SH-SY5Y (cell line): ENCODE measurements around the gene SDR42E2.

ENCODE experiments used
- GATA2 ChIP-seq: IDR thresholded peaks from 2 replicates; pipeline ENCODE4 v1.6.1; 2011; ENCODE audit warnings: mild to moderate bottlenecking, low read depth, low read length
- GATA3 ChIP-seq: IDR thresholded peaks from 2 replicates; pipeline ENCODE4 v1.6.1; 2011; ENCODE audit warnings: low read depth, mild to moderate bottlenecking, low read length, moderate library complexity

Gene SDR42E2

GRCh38 chr16:22183335-22183734 lies 21.0 kb downstream of the SDR42E2 start:
- no peak for TF ChIP-seq GATA2
- no peak for TF ChIP-seq GATA3

DNA sequence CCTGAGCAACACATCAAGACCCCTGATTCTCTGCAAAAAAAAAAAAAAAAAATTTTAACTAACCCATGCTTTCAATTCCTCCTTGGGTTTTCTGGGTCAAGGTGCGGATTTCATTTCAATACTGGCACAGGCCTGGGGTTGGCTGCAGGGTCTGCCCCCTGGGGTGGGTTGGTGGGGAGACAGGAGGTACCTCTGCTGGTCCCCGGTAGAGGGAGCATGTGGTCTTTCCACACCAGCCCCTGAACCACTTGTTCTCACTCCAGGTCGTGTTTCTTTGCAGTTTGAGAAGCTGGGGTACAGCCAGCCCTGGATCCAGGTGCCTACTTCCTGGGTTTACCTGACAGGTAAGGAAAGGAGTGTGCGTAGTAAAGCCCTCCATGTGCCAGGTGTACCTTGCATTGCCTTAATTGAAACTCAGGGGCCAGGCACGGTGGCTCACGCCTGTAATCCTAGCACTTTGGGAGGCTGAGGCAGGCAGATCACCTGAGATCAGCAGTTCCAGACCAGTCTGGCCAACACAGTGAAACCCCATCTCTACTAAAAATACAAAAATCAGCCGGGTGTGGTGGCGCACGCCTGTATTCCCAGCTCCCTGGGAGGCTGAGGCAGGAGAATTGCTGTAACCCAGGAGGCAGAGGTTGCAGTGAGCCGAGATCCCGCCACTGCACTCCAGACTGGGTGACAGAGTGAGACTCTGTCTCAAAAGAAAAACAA lies 21.8 kb downstream of the SDR42E2 start:
- TF ChIP-seq GATA2: no peak

DNA sequence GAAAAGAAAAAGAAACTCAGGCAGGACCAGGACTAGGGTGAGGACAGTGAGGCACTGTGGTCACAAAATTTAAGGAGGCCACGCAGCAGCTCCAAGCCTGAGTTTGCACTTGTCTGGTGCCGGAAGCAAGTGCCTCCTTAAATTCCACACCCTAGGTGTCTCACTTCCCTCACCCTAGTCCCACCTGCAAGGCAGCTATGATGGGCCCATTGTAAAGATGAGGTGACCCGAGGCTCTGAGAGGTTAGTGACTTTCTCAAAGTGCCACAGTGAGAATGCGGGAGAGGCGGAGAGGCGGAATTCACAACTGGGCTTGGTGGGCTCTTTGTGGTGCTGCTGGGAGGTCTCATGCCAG lies 22.3 kb downstream of the SDR42E2 start:
- TF ChIP-seq GATA2: no peak
- no peak for TF ChIP-seq GATA3

DNA sequence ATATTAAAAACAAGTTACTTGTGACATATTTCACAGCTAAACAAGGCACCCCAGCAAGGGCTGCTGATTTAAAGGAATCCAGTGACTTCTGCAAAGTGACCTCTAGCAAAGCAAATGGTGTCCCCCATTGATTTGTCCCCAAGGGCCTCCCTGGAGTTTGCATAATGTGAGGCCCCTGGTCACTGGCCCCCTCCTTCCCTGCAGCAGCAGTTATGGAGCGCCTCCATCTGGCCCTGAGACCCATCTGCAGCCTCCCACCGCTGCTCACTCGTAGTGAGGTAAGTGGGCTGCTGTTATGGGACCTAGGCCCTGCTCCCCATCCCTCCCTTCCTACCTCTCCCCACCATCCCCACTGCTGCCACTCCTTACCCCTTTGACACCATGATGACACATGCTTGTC lies 24.2 kb downstream of the SDR42E2 start:
- TF ChIP-seq GATA2: no peak
- TF ChIP-seq GATA3: no peak

- TF ChIP-seq GATA2 (no peak), GATA3 (no peak)
Measured at GRCh38 chr16:22188267-22188594, 25.9 kb downstream of the SDR42E2 start.

DNA sequence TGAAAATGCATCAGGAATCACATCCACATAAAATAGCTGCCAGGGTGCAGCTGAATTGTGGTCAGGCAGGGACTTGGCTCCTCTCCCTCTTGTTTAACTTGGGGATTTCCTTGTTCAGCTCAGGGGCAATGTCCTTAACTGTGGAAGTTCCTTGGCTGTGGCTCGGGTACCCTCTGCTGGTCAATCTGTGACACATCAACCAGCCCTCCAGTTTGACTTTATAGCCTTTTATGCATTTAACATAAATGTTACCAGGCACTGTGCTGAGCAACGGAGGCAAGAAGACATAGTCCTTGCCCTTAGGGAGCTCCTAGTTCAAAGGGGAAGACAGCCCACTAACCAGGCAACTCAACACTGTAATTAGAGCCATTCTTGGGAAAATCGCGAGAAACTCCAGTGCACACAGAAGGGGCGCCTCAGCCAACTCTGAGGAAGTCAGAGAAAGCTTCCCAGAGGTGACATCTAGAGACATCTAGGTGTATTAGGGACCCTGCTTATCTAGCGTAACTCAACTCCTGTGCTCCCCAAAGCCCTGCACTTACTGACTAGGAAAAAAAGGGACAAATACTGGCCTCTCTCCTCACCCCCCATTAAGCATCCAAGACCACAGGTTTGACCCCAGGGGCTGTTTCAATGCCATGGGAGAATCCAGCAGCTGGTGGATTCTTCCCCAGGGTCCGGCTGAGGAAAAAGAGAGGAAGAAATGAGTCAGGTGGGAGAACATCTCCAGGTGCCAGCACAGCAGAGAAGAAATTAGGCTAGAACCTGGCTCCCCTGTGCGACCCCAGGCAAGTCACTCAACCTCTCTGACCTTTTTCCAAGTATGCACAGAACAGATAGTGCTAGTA lies 26.5 kb downstream of the SDR42E2 start:
- TF ChIP-seq GATA2 (no peak), GATA3 (no peak)

DNA sequence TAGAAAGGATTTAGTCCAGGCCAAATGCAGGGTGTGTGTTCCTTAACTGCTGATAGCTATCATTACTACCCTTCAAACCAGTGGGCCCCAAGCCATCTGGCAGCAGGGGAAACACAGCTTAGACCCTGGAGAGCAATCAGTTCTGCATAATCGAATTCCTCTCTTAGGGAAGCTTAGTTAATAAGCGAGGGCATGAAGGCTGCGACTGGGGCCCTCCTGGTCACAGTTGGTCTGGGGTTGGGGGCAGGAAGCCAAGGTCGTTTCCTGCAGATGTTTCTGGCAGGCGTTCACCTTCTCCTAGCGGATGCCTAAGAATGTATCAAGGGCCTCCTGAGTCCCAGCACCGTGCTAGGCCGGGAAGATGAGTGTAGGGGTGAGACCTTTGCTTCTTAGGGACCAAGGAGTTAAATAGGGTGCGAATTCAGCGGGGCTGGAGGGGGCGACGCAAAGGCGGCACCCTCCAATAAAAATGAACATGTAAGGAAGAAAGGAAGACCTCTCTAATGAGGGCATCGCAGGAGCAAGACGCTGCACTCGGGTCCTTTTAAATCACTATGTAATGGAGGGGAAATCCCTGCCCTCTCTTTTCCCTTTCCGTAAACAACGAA lies 27.3 kb downstream of the SDR42E2 start:
- peak; percentile 83 for TF ChIP-seq GATA2
- no peak for TF ChIP-seq GATA3

GRCh38 chr16:22190081-22190775 lies 27.9 kb downstream of the SDR42E2 start:
- no peak for TF ChIP-seq GATA3
- no peak for TF ChIP-seq GATA2

DNA sequence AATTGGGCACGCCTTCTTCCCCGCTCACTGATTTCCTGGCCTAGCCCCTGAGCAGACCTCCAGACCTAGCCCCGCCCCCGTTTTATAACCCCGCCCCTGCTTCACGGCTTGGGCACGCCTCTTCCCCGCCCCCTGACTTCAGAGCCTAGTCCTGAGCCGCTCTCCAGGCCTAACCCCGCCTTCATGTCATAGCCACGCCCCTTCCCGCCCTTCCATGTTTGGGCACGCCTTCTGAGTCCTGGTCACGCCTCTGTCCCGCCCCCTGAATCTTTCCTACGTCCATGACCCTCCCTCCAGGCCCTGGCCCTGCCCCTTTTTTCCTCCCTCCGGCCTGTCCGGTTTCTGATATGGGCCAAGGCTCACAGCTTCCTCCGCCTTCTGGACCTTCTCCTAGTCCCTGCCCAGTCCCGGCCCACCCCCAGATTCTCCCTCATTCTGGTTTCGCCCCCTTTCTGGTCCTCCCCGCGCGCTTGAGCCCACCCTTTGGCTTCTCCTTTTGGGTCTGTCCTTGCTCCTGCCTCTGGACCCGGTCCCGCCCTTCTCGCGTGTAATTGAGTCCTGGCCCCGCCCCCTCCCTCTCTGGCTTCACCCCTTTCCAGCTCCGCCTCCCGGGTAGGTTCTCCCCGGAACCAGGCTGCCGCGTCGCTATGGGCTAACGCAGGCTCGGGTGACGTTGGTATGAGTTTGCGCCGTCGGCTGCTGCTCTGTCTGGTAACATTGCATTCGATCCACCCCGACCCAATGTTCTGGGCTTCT lies 28.6 kb downstream of the SDR42E2 start:
- TF ChIP-seq GATA3 (no peak), GATA2 (no peak)

- TF ChIP-seq GATA2 (no peak), GATA3 (no peak)
Measured at GRCh38 chr16:22191532-22192260, 29.4 kb downstream of the SDR42E2 start.

GRCh38 chr16:22192261-22193062 lies 30.2 kb downstream of the SDR42E2 start:
- TF ChIP-seq GATA2: no peak

DNA sequence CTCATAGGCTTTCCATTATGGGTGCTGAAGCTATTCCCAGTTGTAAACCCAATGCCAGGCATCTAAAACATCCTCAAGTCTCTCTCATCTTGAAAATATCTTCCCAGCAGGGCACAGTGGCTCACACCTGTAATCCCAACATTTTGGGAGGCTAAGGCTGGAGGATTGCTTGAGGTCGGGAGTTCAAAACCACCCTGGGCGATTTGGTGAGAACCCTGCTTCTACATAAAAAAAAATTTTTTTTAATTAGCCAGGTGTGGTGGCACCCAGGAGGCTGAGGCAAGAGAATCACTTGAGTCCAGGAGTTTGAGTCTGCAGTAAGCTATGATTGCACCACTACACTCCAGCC lies 30.7 kb downstream of the SDR42E2 start:
- TF ChIP-seq GATA2 (no peak), GATA3 (no peak)

- TF ChIP-seq GATA3 (no peak), GATA2 (no peak)
Measured at GRCh38 chr16:22194707-22195444, 32.6 kb downstream of the SDR42E2 start.

GRCh38 chr16:22195445-22195694 lies 33.1 kb downstream of the SDR42E2 start:
- TF ChIP-seq GATA3 (no peak), GATA2 (no peak)
